ENCODE measurements around the gene CLIP4. TPM values are rescaled to one million over a fixed set of nuclear protein-coding genes. Genes with fewer than 3 reads are reported as not detected.

CLIP4 gene
- total RNA-seq, 2 experiments from 2014 or later: 36.8 to 39.4 TPM

GRCh38 chr2:29073933-29074332 lies 41.3 kb upstream of the CLIP4 start:
- Mint-ChIP-seq H3K9me3 (peaks cover 5% of the 10 kb centered on the region), H3K4me3 (no peak overlapping the region), H3K27ac (no peak overlapping the region), H3K36me3 (ENCODE audit: low read depth) (no peaks in the 10 kb centered on the region), H3K27me3 (no peaks in the 10 kb centered on the region), H3K4me1 (ENCODE audit: low read depth) (no peaks in the 10 kb centered on the region)
- DNase-seq (no peak), ATAC-seq (ENCODE audit: poor library complexity) (no peak)
- intact Hi-C loops (cut with DNase I, micrococcal nuclease): no loop called here
- H3K9me3 ChIP-seq (ENCODE audit: control insufficient read depth in 1 of 2, insufficient read depth in 1 of 2, low read length in 2 of 2): no peaks in the 10 kb centered on the region
- H3K27me3 ChIP-seq (ENCODE audit: control insufficient read depth in 1 of 2, insufficient read depth in 2 of 2, low read length in 2 of 2): no peaks in the 10 kb centered on the region
- H3K27ac ChIP-seq (ENCODE audit: low read depth in 1 of 2, low read length in 2 of 2): no peak overlapping the region
- H3K4me1 ChIP-seq (ENCODE audit: insufficient read depth, low read length): no peaks in the 10 kb centered on the region
- ChIA-PET CTCF (no interaction called here), POLR2A (no interaction called here)
- TF ChIP-seq CTCF (IDR thresholded peaks at IDR 0.05): no peak
- no peak overlapping the region for H3K4me3 ChIP-seq (ENCODE audit: low read length)
- H3K36me3 ChIP-seq (ENCODE audit: insufficient read depth, low read length): no peaks in the 10 kb centered on the region

GRCh38 chr2:29074411-29074810 lies 40.8 kb upstream of the CLIP4 start, which contains the start of gene PCARE:
TSS of gene PCARE (minus strand) at chr2:29074523. CDS start at chr2:29074261, 262 bp downstream.
- DNase-seq (no peak), ATAC-seq (ENCODE audit: poor library complexity) (no peak)
- POLR2A ChIA-PET: no interaction called here
- Mint-ChIP-seq H3K4me3 (no peak within 1 kb of the TSS), H3K36me3 (ENCODE audit: low read depth) (no peaks in the 10 kb centered on the region), H3K4me1 (ENCODE audit: low read depth) (no peaks in the 10 kb centered on the region), H3K27me3 (no peaks in the 10 kb centered on the region), H3K27ac (no peak within 1 kb of the TSS), H3K9me3 (peaks cover 9% of the 10 kb centered on the region)
- H3K36me3 ChIP-seq (ENCODE audit: insufficient read depth, low read length): no peaks in the 10 kb centered on the region
- CTCF ChIA-PET: no interaction called here
- H3K4me1 ChIP-seq (ENCODE audit: insufficient read depth, low read length): no peaks in the 10 kb centered on the region
- H3K4me3 ChIP-seq (ENCODE audit: low read length): no peak within 1 kb of the TSS
- no peak within 1 kb of the TSS for H3K27ac ChIP-seq (ENCODE audit: low read depth in 1 of 2, low read length in 2 of 2)
- TF ChIP-seq CTCF (IDR thresholded peaks at IDR 0.05): no peak
- no peaks in the 10 kb centered on the region for H3K27me3 ChIP-seq (ENCODE audit: control insufficient read depth in 1 of 2, insufficient read depth in 2 of 2, low read length in 2 of 2)
- H3K9me3 ChIP-seq (ENCODE audit: control insufficient read depth in 1 of 2, insufficient read depth in 1 of 2, low read length in 2 of 2): no peaks in the 10 kb centered on the region
- intact Hi-C loops (cut with DNase I, micrococcal nuclease): no loop called here

GRCh38 chr2:29075894-29076705 lies 39.1 kb upstream of the CLIP4 start:
- no peak overlapping the region for H3K4me3 Mint-ChIP-seq
- Histone ChIP-seq H3K9me3 (ENCODE audit: control insufficient read depth in 1 of 2, insufficient read depth in 1 of 2, low read length in 2 of 2) (peaks cover 0 to 16% of the 10 kb centered on the region in 2 experiments), H3K27ac (ENCODE audit: low read depth in 1 of 2, low read length in 2 of 2) (no peak overlapping the region), H3K4me1 (ENCODE audit: insufficient read depth, low read length) (no peaks in the 10 kb centered on the region), H3K27me3 (ENCODE audit: control insufficient read depth in 1 of 2, insufficient read depth in 2 of 2, low read length in 2 of 2) (no peaks in the 10 kb centered on the region), H3K4me3 (ENCODE audit: low read length) (no peak overlapping the region), H3K36me3 (ENCODE audit: insufficient read depth, low read length) (no peaks in the 10 kb centered on the region)
- no peak for TF ChIP-seq CTCF (IDR thresholded peaks at IDR 0.05)
- no peaks in the 10 kb centered on the region for H3K36me3 Mint-ChIP-seq (ENCODE audit: low read depth)
- intact Hi-C loops (cut with DNase I, micrococcal nuclease): no loop called here
- H3K27ac Mint-ChIP-seq: no peak overlapping the region
- ChIA-PET POLR2A (no interaction called here), CTCF (interaction anchor here (1.7 kb wide), 1 partner anchor 8 kb away, joined by 4 read pairs; no protein-coding TSS in a partner anchor)
- H3K4me1 Mint-ChIP-seq (ENCODE audit: low read depth): no peaks in the 10 kb centered on the region
- no peak for ATAC-seq (ENCODE audit: poor library complexity)
- DNase-seq: no peak
- no peaks in the 10 kb centered on the region for H3K27me3 Mint-ChIP-seq
- peaks cover 9% of the 10 kb centered on the region for H3K9me3 Mint-ChIP-seq
